H1 (cell line): ENCODE measurements around the gene SPACA7. TPM values are rescaled to one million over a fixed set of nuclear protein-coding genes. Genes with fewer than 3 reads are reported as not detected.

Experiments used
- CTCF ChIA-PET: fragments of 300-600 bp; sonication (Branson Sonifier 250); formaldehyde crosslinking; loops from one replicate; lab custom pipeline; 2021; ENCODE audit not compliant: partially characterized antibody; lab: Charles Lee
- POLR2A ChIA-PET: fragments of 300-600 bp; sonication (Branson Sonifier 250); formaldehyde crosslinking; loops from one replicate; lab custom pipeline; 2021; ENCODE audit warnings: inconsistent platforms; ENCODE audit not compliant: partially characterized antibody; lab: Charles Lee
- DNase-seq, 2 experiments: peaks; one replicate each; pipeline versions ENCODE4 v3.0.0 to v3.0.0-alpha.2; 2010 to 2022; ENCODE audit warnings: low spot score in 2 of 2, low read depth in 1 of 2, mixed read lengths in 1 of 2
- FAIRE-seq: peaks from 2 replicates; lab custom pipeline; 2011; peaks lifted over from hg19 to GRCh38; lab: Jason Lieb, UNC
- H2AFZ ChIP-seq: 2 replicates; pipeline ENCODE4 v1.8.1; 2012; ENCODE audit warnings: low read length, inconsistent platforms
- H2AK5ac ChIP-seq: 2 replicates; pipeline ENCODE4 v1.6.1; 2013; ENCODE audit warnings: low read depth, low read length
- H2BK120ac ChIP-seq: replicated peaks from 2 replicates; pipeline ENCODE3; 2013; ENCODE audit warnings: low read depth, low read length, inconsistent platforms
- H2BK12ac ChIP-seq: 2 replicates; pipeline ENCODE4 v1.6.1; 2013; ENCODE audit warnings: low read depth, low read length
- H2BK15ac ChIP-seq: 2 replicates; pipeline ENCODE4 v1.6.1; 2013; ENCODE audit warnings: low read length
- H2BK20ac ChIP-seq: 2 replicates; pipeline ENCODE4 v1.6.1; 2013; ENCODE audit warnings: low read length
- H2BK5ac ChIP-seq: 2 replicates; pipeline ENCODE4 v1.6.1; 2013; ENCODE audit warnings: low read depth, low read length
- H3K14ac ChIP-seq: 2 replicates; pipeline ENCODE4 v1.6.1; 2013; ENCODE audit warnings: inconsistent platforms; ENCODE audit not compliant: insufficient read length
- H3K18ac ChIP-seq: 2 replicates; pipeline ENCODE4 v1.6.1; 2013; ENCODE audit warnings: low read length; ENCODE audit errors: extremely low read depth
- H3K23ac ChIP-seq: 2 replicates; pipeline ENCODE4 v1.6.1; 2013; ENCODE audit warnings: inconsistent platforms; ENCODE audit not compliant: insufficient read length
- H3K23me2 ChIP-seq: 2 replicates; pipeline ENCODE4 v1.6.1; 2013; ENCODE audit warnings: low read depth, low read length
- H3K27ac ChIP-seq: 2 replicates; pipeline ENCODE4 v1.6.1; 2011; ENCODE audit warnings: low read depth, low read length, inconsistent platforms
- H3K27me3 ChIP-seq, 4 experiments: replicated peaks in 1 of 4; 1 replicate in 1 of 4; 2 replicates in 3 of 4; pipeline versions ENCODE4 v1.6.1 to v1.8.1; 2011 to 2013; ENCODE audit warnings: low read length in 3 of 4, mild to moderate bottlenecking in 3 of 4, inconsistent platforms in 2 of 4, mixed read lengths in 2 of 4, moderate library complexity in 1 of 4; ENCODE audit not compliant: control insufficient read depth in 3 of 4, insufficient read depth in 3 of 4; ENCODE audit errors: extremely low read depth in 1 of 4
- H3K36me3 ChIP-seq, 4 experiments: 2 replicates each; pipeline versions ENCODE4 v1.6.1 to v1.8.1; 2011 to 2013; ENCODE audit warnings: mild to moderate bottlenecking in 4 of 4, low read length in 3 of 4, moderate library complexity in 2 of 4, control low read depth in 1 of 4, inconsistent platforms in 1 of 4; ENCODE audit not compliant: insufficient read depth in 4 of 4, control insufficient read depth in 2 of 4
- H3K4ac ChIP-seq: replicated peaks from 2 replicates; pipeline ENCODE3; 2013; ENCODE audit warnings: low read length, low read depth, mixed read lengths, inconsistent platforms; ENCODE audit not compliant: insufficient read length
- H3K4me1 ChIP-seq, 4 experiments: replicated peaks in 1 of 4; 1 replicate in 1 of 4; 2 replicates in 3 of 4; pipeline versions ENCODE4 v1.6.1 to v1.8.1; 2011 to 2013; ENCODE audit warnings: low read length in 3 of 4, inconsistent platforms in 2 of 4, mixed read lengths in 1 of 4; ENCODE audit not compliant: insufficient read depth in 4 of 4, control insufficient read depth in 3 of 4
- H3K4me2 ChIP-seq, 2 experiments: 2 replicates each; pipeline versions ENCODE4 v1.6.1 to v1.8.1; 2011 to 2013; ENCODE audit warnings: low read depth in 2 of 2, low read length in 2 of 2, control low read depth in 1 of 2, inconsistent platforms in 1 of 2, mild to moderate bottlenecking in 1 of 2; ENCODE audit not compliant: insufficient read depth in 1 of 2
- H3K4me3 ChIP-seq, 4 experiments: fragments of 200-600, 300-600 bp in 1 of 4; sonication (generic), shearing (Covaris generic), sonication (Bioruptor Twin) in 1 of 4; 2 replicates each; pipeline versions ENCODE4 v1.5.1 to v1.8.1; 2011 to 2016; ENCODE audit warnings: low read length in 4 of 4, low read depth in 3 of 4, control low read depth in 2 of 4, inconsistent platforms in 2 of 4, mild to moderate bottlenecking in 2 of 4, mixed read lengths in 1 of 4, moderate library complexity in 1 of 4; ENCODE audit not compliant: insufficient read depth in 2 of 4; ENCODE audit errors: extremely low read depth in 1 of 4
- H3K56ac ChIP-seq: replicated peaks from 2 replicates; pipeline ENCODE3; 2013; ENCODE audit warnings: low read depth, mild to moderate bottlenecking, mixed read lengths, low read length, inconsistent platforms; ENCODE audit not compliant: insufficient read length
- H3K79me1 ChIP-seq: 2 replicates; pipeline ENCODE4 v1.6.1; 2013; ENCODE audit warnings: low read depth, low read length, control low read depth
- H3K79me2 ChIP-seq, 2 experiments: 2 replicates each; pipeline versions ENCODE4 v1.6.1 to v1.8.1; 2012 to 2013; ENCODE audit warnings: low read length in 2 of 2, mild to moderate bottlenecking in 2 of 2, inconsistent platforms in 1 of 2; ENCODE audit not compliant: insufficient read depth in 2 of 2, control insufficient read depth in 1 of 2
- H3K9ac ChIP-seq, 4 experiments: replicated peaks in 1 of 4; 1 replicate in 1 of 4; 2 replicates in 3 of 4; pipeline versions ENCODE4 v1.6.1 to v1.8.1; 2011 to 2013; ENCODE audit warnings: low read depth in 3 of 4, low read length in 3 of 4, control low read depth in 2 of 4, mild to moderate bottlenecking in 2 of 4, moderate library complexity in 2 of 4, inconsistent platforms in 1 of 4; ENCODE audit errors: extremely low read depth in 1 of 4
- H3K9me3 ChIP-seq, 2 experiments: 2 replicates each; pipeline versions ENCODE4 v1.6.1 to v1.8.1; 2012 to 2013; ENCODE audit warnings: mild to moderate bottlenecking in 2 of 2, moderate library complexity in 2 of 2, control low read depth in 1 of 2, inconsistent platforms in 1 of 2, low read depth in 1 of 2, low read length in 1 of 2, mixed read lengths in 1 of 2; ENCODE audit not compliant: insufficient read depth in 2 of 2
- H4K20me1 ChIP-seq, 2 experiments: replicated peaks in 1 of 2; 2 replicates each; pipeline versions ENCODE3 to v1.8.1; 2011 to 2013; ENCODE audit warnings: inconsistent platforms in 2 of 2, low read length in 2 of 2, mild to moderate bottlenecking in 1 of 2; ENCODE audit not compliant: insufficient read depth in 2 of 2, control insufficient read depth in 1 of 2
- H4K5ac ChIP-seq: 2 replicates; pipeline ENCODE4 v1.6.1; 2013; ENCODE audit warnings: low read length, low read depth, mixed read lengths, inconsistent platforms; ENCODE audit not compliant: insufficient read length
- H4K8ac ChIP-seq: 2 replicates; pipeline ENCODE4 v1.8.0; 2013; ENCODE audit warnings: mild to moderate bottlenecking, moderate library complexity, low read length, inconsistent platforms; ENCODE audit not compliant: insufficient read depth; ENCODE audit errors: extremely low read depth
- H4K91ac ChIP-seq: replicated peaks from 2 replicates; pipeline ENCODE3; 2013; ENCODE audit warnings: low read length, mixed read lengths, inconsistent platforms; ENCODE audit not compliant: insufficient read length
- CBX5 ChIP-seq: fragments of 300-800, 300-1000 bp; sonication (generic); IDR thresholded peaks from 2 replicates; pipeline ENCODE4 v1.7.1; 2016; ENCODE audit warnings: antibody characterized with exemption, low read length, low read depth
- CBX8 ChIP-seq: fragments of 300-800, 300-1000 bp; sonication (generic); IDR thresholded peaks from 2 replicates; pipeline ENCODE4 v1.7.1; 2016; ENCODE audit warnings: low read depth, low read length, borderline replicate concordance
- GTF2F1 ChIP-seq: IDR thresholded peaks from 2 replicates; pipeline ENCODE4 v1.6.1; 2012; ENCODE audit warnings: low read depth, low read length, improper control_type of control experiment, borderline replicate concordance
- KDM4A ChIP-seq: IDR thresholded peaks from one replicate; pipeline ENCODE4 v1.7.1; 2012; ENCODE audit warnings: low read depth, mild to moderate bottlenecking, moderate library complexity, low read length, inconsistent platforms; ENCODE audit not compliant: severe bottlenecking
- RBBP5 ChIP-seq: IDR thresholded peaks from 2 replicates; pipeline ENCODE4 v1.7.1; 2012; ENCODE audit warnings: low read depth, mild to moderate bottlenecking, inconsistent platforms, low read length, moderate library complexity, borderline replicate concordance
- SP2 ChIP-seq: IDR thresholded peaks from 2 replicates; pipeline ENCODE4 v1.6.1; 2012; ENCODE audit warnings: mild to moderate bottlenecking, low read length, inconsistent platforms
- WGBS, 2 experiments: shearing (Covaris generic) in 1 of 2; methylation state at CpG; one replicate each; pipeline versions ENCODE4 v1.1.6 to v1.1.7; 2013 to 2015; ENCODE audit warnings: low lambda C conversion rate in 2 of 2, mixed read lengths in 2 of 2, inconsistent platforms in 1 of 2, low coverage in 1 of 2, missing lambda C conversion rate in 1 of 2; ENCODE audit not compliant: insufficient replicate concordance in 2 of 2, insufficient coverage in 1 of 2, insufficient read length in 1 of 2; ENCODE audit errors: extremely low coverage in 1 of 2, missing lambda C conversion rate in 1 of 2; 5-methylcytosine and 5-hydroxymethylcytosine counted together
- polyA plus RNA-seq, 7 experiments: library from polyadenylated mRNA; depleted of rRNA in 3 of 7; stranded (reverse) in 5 of 7; unstranded in 2 of 7; fragments of >200 nt in 5 of 7; fragments of 200-250 nt in 2 of 7; gene quantifications; 1 replicate in 5 of 7; 2 replicates in 1 of 7; 4 replicates in 1 of 7; pipeline versions ENCODE4 v1.2.1 to v1.2.3, GENCODE V29; 2011 to 2013; ENCODE audit warnings: missing spikeins in 2 of 7, mixed read lengths in 2 of 7
- total RNA-seq: library from RNA; stranded (reverse); fragmentation: NEBNext Ultra II Directional; extraction: Animal tissue kit (Norgen Biotek cat#: 25700); gene quantifications from 2 replicates; pipeline ENCODE4 v1.2.1, GENCODE V29; 2021

The SPACA7 gene
- total and polyA plus RNA-seq, 2 of the 8 experiments (the other 6 are each of a cell fraction or from before 2014, with no cell fraction given): not detected

DNA sequence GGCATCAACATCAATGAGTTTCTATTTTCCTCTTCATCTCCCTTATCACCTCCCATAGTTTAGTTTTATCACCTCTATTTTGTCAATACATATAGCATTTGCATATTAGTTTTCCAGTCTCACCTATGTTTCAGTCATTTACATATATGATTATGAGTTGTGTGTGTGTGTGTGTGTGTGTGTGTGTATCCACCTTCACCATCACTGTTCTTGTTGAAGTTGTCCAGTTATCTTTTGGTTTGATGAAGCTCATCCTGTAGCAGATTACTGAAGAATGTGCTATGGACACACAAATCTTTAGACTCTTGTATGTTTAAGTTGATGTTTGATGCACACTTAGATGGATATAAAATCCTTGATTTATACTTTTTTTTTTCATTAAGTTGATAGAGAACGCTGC is 40.5 kb downstream of the SPACA7 start:
- H4K91ac ChIP-seq: no peak overlapping the region
- POLR2A ChIA-PET: no interaction called here
- no peak for TF ChIP-seq GTF2F1
- no peak for TF ChIP-seq CBX8
- no peak for TF ChIP-seq RBBP5
- no peak for TF ChIP-seq KDM4A
- no peak for TF ChIP-seq SP2
- no peak for TF ChIP-seq CBX5

More for the DNA sequence above, 40.5 kb downstream of the SPACA7 start:
- Histone ChIP-seq H3K4ac (no peak overlapping the region), H2BK120ac (no peak overlapping the region), H2AK5ac (no peak overlapping the region), H3K56ac (no peak overlapping the region), H3K18ac (no peak overlapping the region), H3K79me2 (no peaks in the 10 kb centered on the region), H4K5ac (no peak overlapping the region), H3K27ac (no peak overlapping the region), H3K36me3 (peaks cover 0 to 2% (median 0%) of the 10 kb centered on the region in 4 experiments; a peak in 2 of 8 replicates), H3K9me3 (peaks cover 24 to 50% of the 10 kb centered on the region in 2 experiments), H2AFZ (no peak overlapping the region), H3K4me3 (no peak overlapping the region), H3K4me1 (no peaks in the 10 kb centered on the region), H3K79me1 (no peaks in the 10 kb centered on the region), H3K9ac (no peak overlapping the region), H2BK15ac (no peak overlapping the region), H2BK12ac (no peak overlapping the region), H3K4me2 (no peak overlapping the region), H3K27me3 (no peaks in the 10 kb centered on the region), H3K14ac (no peak overlapping the region), H3K23ac (no peak overlapping the region), H3K23me2 (no peaks in the 10 kb centered on the region), H4K8ac (no peak overlapping the region), H2BK5ac (no peak overlapping the region), H4K20me1 (no peaks in the 10 kb centered on the region), H2BK20ac (no peak overlapping the region)
- FAIRE-seq (no peak), DNase-seq (no peak)
- WGBS, 2 experiments: 81% methylated on average over 1 of the region's 1 CpG; no CpG with 5 or more reads in 1 of the 2 experiments
- CTCF ChIA-PET: interaction anchor here (1.5 kb wide), 1 partner anchor 20 kb away, joined by 4 read pairs; no protein-coding TSS in a partner anchor
